ENCODE data around the gene RWDD3.

RWDD3 gene

DNA sequence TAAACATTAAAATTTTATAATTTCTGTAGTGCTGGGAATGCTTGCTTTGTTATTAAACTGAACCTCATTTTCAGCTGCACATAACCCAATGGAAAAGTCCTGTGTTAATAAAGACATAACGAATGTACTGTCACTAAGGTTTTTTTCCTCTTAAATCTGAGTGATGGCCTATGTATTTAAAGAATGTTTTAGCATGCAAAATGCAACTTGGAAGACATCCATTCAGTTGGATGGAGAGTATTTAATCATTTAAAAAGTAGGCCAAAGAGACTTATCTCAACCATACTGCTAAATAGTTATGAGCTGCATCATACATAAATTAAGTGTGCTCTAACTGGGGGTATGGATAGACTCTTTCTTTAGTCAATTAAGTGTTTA is 48.5 kb downstream of the RWDD3 start:
- peak; percentile 39 for DNase-seq (ENCODE audit: low read depth, low spot score)

DNA sequence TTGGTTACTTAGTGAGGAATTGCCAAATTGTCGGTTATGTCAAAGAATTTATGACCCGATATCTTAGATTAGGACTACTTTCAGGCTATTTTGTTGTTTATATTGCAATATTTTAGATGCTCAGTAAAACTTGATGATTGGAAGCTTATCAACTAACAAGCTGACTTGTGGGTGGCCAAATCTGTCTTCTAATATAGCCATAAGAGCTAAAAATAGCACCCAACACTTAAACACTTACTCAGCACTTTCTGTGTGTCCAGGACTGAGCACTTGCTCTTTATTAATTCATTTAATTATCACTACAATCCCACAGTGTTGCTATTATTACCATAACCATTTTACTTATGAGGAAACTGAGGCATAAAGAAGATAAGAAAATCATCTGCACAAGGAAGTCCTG is 50.4 kb downstream of the RWDD3 start:
- no peak for DNase-seq (ENCODE audit: low read depth, low spot score)

DNA sequence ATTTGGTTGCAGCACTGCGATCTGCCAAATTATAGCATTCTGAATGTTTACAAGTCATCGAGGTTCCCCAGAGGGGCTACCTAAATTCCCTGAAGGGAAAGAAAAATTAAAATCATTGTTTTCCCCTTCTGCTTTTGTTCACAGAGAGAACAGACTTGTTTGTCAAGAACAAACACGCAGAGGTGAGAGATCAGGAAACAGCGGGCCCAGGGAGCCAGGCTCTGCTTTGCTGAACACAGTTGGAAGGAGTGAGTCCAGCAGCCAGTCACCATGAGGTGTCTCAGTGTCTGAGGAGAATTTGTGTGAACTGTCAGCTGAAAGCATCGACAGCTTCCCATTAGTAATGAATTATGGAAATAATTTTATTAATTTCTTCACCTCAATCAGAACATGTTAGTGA is 52.5 kb downstream of the RWDD3 start:
- DNase-seq (ENCODE audit: low read depth, low spot score) = no peak

DNA sequence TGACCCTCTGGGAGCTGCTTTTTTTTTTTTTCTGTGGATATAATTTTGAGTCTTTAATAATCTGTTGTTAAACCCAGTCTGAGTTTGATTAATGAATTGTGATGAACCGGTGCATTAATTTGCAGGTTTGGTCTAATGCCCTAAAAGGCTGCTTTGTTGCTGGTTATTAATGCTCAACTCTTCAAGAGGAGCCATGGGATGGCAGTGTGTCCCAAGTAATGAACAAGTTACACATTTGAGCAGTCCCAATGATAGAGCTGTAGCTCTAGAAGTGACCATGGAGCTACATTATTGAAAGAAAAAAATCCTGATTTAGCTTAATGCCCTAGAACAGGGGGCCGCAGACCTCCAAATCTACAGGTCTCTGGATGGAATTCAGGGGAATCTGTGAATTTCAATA is 53.1 kb downstream of the RWDD3 start:
- no peak for DNase-seq (ENCODE audit: low read depth, low spot score)

DNA sequence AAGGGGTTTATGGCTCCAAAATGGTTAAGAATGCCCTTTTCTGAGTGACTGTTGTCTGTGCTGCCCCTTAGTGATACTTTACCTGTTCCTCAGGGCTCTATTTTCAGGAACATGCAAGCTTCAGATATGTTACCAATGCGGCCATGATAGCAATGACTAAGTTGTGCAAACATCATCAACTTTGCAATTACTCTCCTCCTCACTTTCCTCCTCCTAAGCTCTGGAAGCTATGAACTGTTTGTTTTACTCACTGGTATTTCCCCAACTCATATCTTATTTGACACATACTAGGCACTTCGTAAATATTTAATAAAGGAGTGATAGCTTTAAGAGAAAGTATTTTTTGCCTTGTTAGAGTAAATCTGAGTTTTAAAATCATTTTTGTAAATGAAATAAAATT is 53.8 kb downstream of the RWDD3 start:
- DNase-seq (ENCODE audit: low read depth, low spot score) = no peak
